Esophagus squamous epithelium (tissue), 4 donors: Measurements from ENCODE around the gene IL17RB.

Experiments used
- CTCF ChIP-seq, 6 experiments: fragments of 450-650 bp in 4 of 6; fragments of 200-600 bp in 2 of 6; sonication (generic) in 2 of 6; IDR thresholded peaks; one replicate each; pipeline ENCODE4 v1.5.1; 2016 to 2019; ENCODE audit warnings: antibody characterized with exemption in 6 of 6, mild to moderate bottlenecking in 4 of 6, moderate library complexity in 4 of 6
- POLR2A ChIP-seq, 4 donors: fragments of 450-650 bp; IDR thresholded peaks; one replicate each; pipeline ENCODE4 v1.6.1; 2017; ENCODE audit warnings: antibody characterized with exemption in 4 of 4, mild to moderate bottlenecking in 4 of 4, moderate library complexity in 3 of 4

DNA sequence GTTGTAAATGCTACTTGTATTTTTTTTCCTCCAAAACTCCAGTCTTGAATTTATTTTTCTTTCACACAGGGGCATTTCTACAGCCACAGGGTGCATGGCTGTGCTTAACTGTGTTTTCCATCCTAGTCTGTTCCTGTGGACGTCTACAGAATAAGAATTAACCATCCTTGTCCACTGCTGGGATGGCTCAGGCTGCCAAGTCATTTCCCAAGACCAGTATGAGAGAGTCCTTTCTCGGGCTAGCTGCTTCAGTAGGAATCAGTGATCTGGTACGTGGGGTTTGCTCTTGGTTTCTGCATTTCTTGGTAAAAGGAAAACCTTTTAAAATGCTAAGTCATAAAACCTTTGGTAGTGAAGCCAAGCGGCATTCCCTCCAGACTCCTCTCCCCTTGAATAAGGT, 29.9 kb upstream of the IL17RB start:
- no peak for TF ChIP-seq POLR2A (IDR thresholded peaks at IDR 0.05)
- TF ChIP-seq CTCF (IDR thresholded peaks at IDR 0.05) = no peak
